GM18505 (cell line): Measurements from ENCODE around the gene TMEM145.

ENCODE experiments used
- ATAC-seq: cut with Tn5 transposase; IDR thresholded peaks from one replicate; pipeline ENCODE4 v1.9.1; 2021; ENCODE audit not compliant: unreplicated experiment
- POLR2A ChIP-seq: IDR thresholded peaks from 4 replicates; pipeline ENCODE4 v1.6.1; 2011; ENCODE audit warnings: borderline replicate concordance; ENCODE audit not compliant: insufficient read depth, insufficient read length; ENCODE audit errors: extremely low read depth

Gene TMEM145

GRCh38 chr19:42352301-42353259 is 39.5 kb downstream of the TMEM145 start:
- ATAC-seq = no peak

GRCh38 chr19:42353341-42354015 is 40.4 kb downstream of the TMEM145 start:
- no peak for ATAC-seq
- TF ChIP-seq POLR2A = no peak

More at GRCh38 chr19:42352301-42353259, 39.5 kb downstream of the TMEM145 start:
- TF ChIP-seq POLR2A = no peak

- ATAC-seq = no peak
- no peak for TF ChIP-seq POLR2A
Observed at GRCh38 chr19:42355896-42356295, 42.8 kb downstream of the TMEM145 start.

GRCh38 chr19:42356686-42357085 is 43.6 kb downstream of the TMEM145 start:
- TF ChIP-seq POLR2A = no peak

GRCh38 chr19:42357290-42357689 is 44.2 kb downstream of the TMEM145 start:
- TF ChIP-seq POLR2A = no peak
- ATAC-seq = no peak

More at GRCh38 chr19:42356686-42357085, 43.6 kb downstream of the TMEM145 start:
- no peak for ATAC-seq

- no peak for ATAC-seq
- TF ChIP-seq POLR2A = no peak
Observed at GRCh38 chr19:42360787-42361544, 47.9 kb downstream of the TMEM145 start.

- ATAC-seq = no peak
- no peak for TF ChIP-seq POLR2A
Observed at GRCh38 chr19:42361545-42361910, 48.4 kb downstream of the TMEM145 start.

GRCh38 chr19:42362342-42362741 is 49.2 kb downstream of the TMEM145 start:
- no peak for ATAC-seq
- no peak for TF ChIP-seq POLR2A

GRCh38 chr19:42362891-42363440 is 49.9 kb downstream of the TMEM145 start:
- no peak for ATAC-seq
- no peak for TF ChIP-seq POLR2A

GRCh38 chr19:42363614-42364346 is 50.7 kb downstream of the TMEM145 start:
- no peak for TF ChIP-seq POLR2A
- ATAC-seq = no peak

- no peak for TF ChIP-seq POLR2A
- no peak for ATAC-seq
Observed at GRCh38 chr19:42366673-42367072, 53.6 kb downstream of the TMEM145 start.

GRCh38 chr19:42367929-42368328 is 54.8 kb downstream of the TMEM145 start:
- ATAC-seq = no peak
- TF ChIP-seq POLR2A = no peak
